ENCODE measurements around the gene DNAJC16. TPM values are rescaled to one million over a fixed set of nuclear protein-coding genes. Genes with fewer than 3 reads are reported as not detected.

The DNAJC16 gene
- total RNA-seq, 2 experiments from 2014 or later: 9.1 to 16.8 TPM

DNA sequence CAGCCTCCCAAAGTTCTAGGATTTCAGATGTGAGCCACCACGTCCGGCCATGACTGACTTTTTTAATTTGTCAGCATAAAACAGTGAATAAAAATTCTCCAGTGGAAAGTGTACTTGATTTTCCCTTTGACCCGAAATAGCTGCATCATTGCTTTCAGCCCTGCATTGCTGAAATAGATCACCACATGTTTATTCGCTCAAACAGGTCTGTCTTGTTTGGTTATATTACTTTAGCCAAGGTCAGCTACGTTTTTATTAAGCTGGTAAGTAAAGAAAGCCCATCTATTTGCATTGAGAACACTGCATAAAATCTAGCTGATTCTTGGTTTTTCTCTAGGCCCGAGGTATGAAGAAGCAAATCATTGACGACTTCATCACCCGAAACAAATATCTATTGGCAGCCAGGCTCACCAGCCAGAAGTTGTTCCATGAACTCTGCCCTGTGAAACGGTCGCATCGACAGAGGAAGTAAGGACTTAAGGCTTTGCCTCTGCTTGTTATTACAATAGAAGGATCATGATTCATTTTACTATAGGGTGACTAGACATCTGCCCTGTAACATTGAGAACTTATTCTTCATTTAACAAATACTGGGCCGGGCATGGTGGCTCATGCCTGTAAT lies 32.7 kb downstream of the DNAJC16 start:
- Histone ChIP-seq H3K4me2 (ENCODE audit: low read length) (no peak overlapping the region), H3K4me3 (ENCODE audit: low read depth, low read length, poor library complexity, severe bottlenecking) (no peak overlapping the region), H3K9me3 (ENCODE audit: low read length) (no peaks in the 10 kb centered on the region), H4K20me1 (ENCODE audit: insufficient read depth, low read length) (no peaks in the 10 kb centered on the region), H3K27ac (ENCODE audit: low read depth, low read length, poor library complexity, severe bottlenecking) (no peak overlapping the region), H3K36me3 (ENCODE audit: insufficient read depth, low read length) (peaks cover 42% of the 10 kb centered on the region), H3K9me2 (ENCODE audit: insufficient read depth, low read length) (no peaks in the 10 kb centered on the region), H3K79me2 (ENCODE audit: insufficient read depth, low read depth, low read length) (no peaks in the 10 kb centered on the region), H2AFZ (ENCODE audit: low read length) (no peak overlapping the region), H3K4me1 (ENCODE audit: insufficient read depth, low read length, poor library complexity, severe bottlenecking) (peaks cover 8% of the 10 kb centered on the region)
- DNase-seq (ENCODE audit: low spot score): no peak
- intact Hi-C loops (cut with micrococcal nuclease; ENCODE audit: unreplicated experiment): no loop called here
- BruUV-seq (replicated peaks): no TSS peak
- CTCF ChIA-PET (ENCODE audit: unreplicated experiment): no interaction called here
- TF ChIP-seq CTCF (conservative IDR thresholded peaks at IDR 0.05; ENCODE audit: low read length) (no peak), EZH2phosphoT487 (IDR thresholded peaks at IDR 0.05; ENCODE audit: borderline replicate concordance, low read depth, low read length) (no peak)
- POLR2A ChIA-PET: no interaction called here

GRCh38 chr1:15568387-15569073 lies 41.9 kb downstream of the DNAJC16 start:
- DNase-seq (ENCODE audit: low spot score): no peak
- Histone ChIP-seq H3K9me2 (ENCODE audit: insufficient read depth, low read length) (no peaks in the 10 kb centered on the region), H3K36me3 (ENCODE audit: insufficient read depth, low read length) (peaks cover 71% of the 10 kb centered on the region), H3K9me3 (ENCODE audit: low read length) (no peaks in the 10 kb centered on the region), H3K79me2 (ENCODE audit: insufficient read depth, low read depth, low read length) (no peaks in the 10 kb centered on the region), H3K4me3 (ENCODE audit: low read depth, low read length, poor library complexity, severe bottlenecking) (no peak overlapping the region), H3K4me1 (ENCODE audit: insufficient read depth, low read length, poor library complexity, severe bottlenecking) (peaks cover 48% of the 10 kb centered on the region), H3K27ac (ENCODE audit: low read depth, low read length, poor library complexity, severe bottlenecking) (no peak overlapping the region), H2AFZ (ENCODE audit: low read length) (no peak overlapping the region), H3K4me2 (ENCODE audit: low read length) (no peak overlapping the region), H4K20me1 (ENCODE audit: insufficient read depth, low read length) (no peaks in the 10 kb centered on the region)
- POLR2A ChIA-PET: interaction anchor here (0.6 to 0.7 kb wide), 2 partner anchors 11 to 117 kb away, joined by 3 to 4 read pairs; no protein-coding TSS in a partner anchor
- CTCF ChIA-PET (ENCODE audit: unreplicated experiment): no interaction called here
- intact Hi-C loops (cut with micrococcal nuclease; ENCODE audit: unreplicated experiment): no loop called here
- no peak for TF ChIP-seq CTCF (conservative IDR thresholded peaks at IDR 0.05; ENCODE audit: low read length)
- no peak for TF ChIP-seq EZH2phosphoT487 (IDR thresholded peaks at IDR 0.05; ENCODE audit: borderline replicate concordance, low read depth, low read length)
- no TSS peak for BruUV-seq (replicated peaks)

DNA sequence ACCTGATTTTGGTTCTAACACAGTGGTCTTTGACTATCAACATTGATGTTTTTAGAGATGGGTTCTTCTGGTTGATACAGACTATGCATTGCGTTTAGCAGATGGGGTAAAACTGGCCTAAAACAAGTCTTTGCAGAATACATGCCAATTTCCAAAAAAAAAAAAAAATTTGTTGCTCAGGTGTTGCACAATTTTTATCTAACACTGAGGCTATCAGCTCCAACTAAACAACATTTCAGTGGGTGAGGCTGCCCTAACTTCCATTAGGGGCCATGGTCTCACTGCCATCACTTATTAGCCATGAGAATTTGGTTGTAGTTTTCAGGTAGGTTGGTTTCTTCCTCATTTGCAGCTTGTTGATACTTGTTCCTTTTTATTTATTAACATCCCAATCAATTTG lies 44.2 kb downstream of the DNAJC16 start:
- no peak for DNase-seq (ENCODE audit: low spot score)
- intact Hi-C loops (cut with micrococcal nuclease; ENCODE audit: unreplicated experiment): loop anchor here (1.0 kb wide), 1 partner anchor 47 kb away; no protein-coding TSS in a partner anchor
- TF ChIP-seq EZH2phosphoT487 (IDR thresholded peaks at IDR 0.05; ENCODE audit: borderline replicate concordance, low read depth, low read length) (no peak), CTCF (conservative IDR thresholded peaks at IDR 0.05; ENCODE audit: low read length) (no peak)
- no peaks in the 10 kb centered on the region for H3K79me2 ChIP-seq (ENCODE audit: insufficient read depth, low read depth, low read length)
- H3K4me1 ChIP-seq (ENCODE audit: insufficient read depth, low read length, poor library complexity, severe bottlenecking): peaks cover 39% of the 10 kb centered on the region
- no TSS peak for BruUV-seq (replicated peaks)
- ChIA-PET CTCF (ENCODE audit: unreplicated experiment) (no interaction called here), POLR2A (interaction anchor here (0.6 to 2.0 kb wide), 5 partner anchors 8 to 263 kb away, joined by 3 to 11 read pairs (median 4); no protein-coding TSS in a partner anchor)
- no peaks in the 10 kb centered on the region for H3K9me2 ChIP-seq (ENCODE audit: insufficient read depth, low read length)
- peak overlapping the region; percentile 94 for H3K27ac ChIP-seq (ENCODE audit: low read depth, low read length, poor library complexity, severe bottlenecking)
- H3K9me3 ChIP-seq (ENCODE audit: low read length): no peaks in the 10 kb centered on the region
- H4K20me1 ChIP-seq (ENCODE audit: insufficient read depth, low read length): no peaks in the 10 kb centered on the region
- H3K4me3 ChIP-seq (ENCODE audit: low read depth, low read length, poor library complexity, severe bottlenecking): peak overlapping the region; percentile 51
- peak overlapping the region; percentile 77 for H3K4me2 ChIP-seq (ENCODE audit: low read length)
- peak overlapping the region; percentile 32; the same call in 1 of the 2 replicates for H2AFZ ChIP-seq (ENCODE audit: low read length)
- H3K36me3 ChIP-seq (ENCODE audit: insufficient read depth, low read length): peaks cover 49% of the 10 kb centered on the region

Data from OCI-LY7 (cell line).